Left cardiac atrium (tissue), 4 donors: Measurements from ENCODE around the gene CLN3. TPM values are rescaled to one million over a fixed set of nuclear protein-coding genes. Genes with fewer than 3 reads are reported as not detected.
"Not testable (repeated sequence)": the region's sequence is repeated elsewhere in the genome, so short reads cannot be mapped to it uniquely, and the experiment has no call there.

Experiments used
- ATAC-seq, 2 donors: fragments of 200-7000 bp; cut with Tn5 transposase; one replicate each; pipeline ENCODE4 v1.9.1; 2020; ENCODE audit warnings: mild to moderate bottlenecking in 2 of 2, moderate library complexity in 2 of 2
- DNase-seq: peaks from one replicate; pipeline ENCODE4 v3.0.0-alpha.2; 2020
- intact Hi-C, 2 donors: fragments of 100-400 bp; cut with DNase I; formaldehyde crosslinking; loops; one replicate each; pipeline versions ENCODE4 v1.14.1 to v1.15.1; 2022 to 2023
- total RNA-seq, 2 donors: library from RNA; stranded (reverse); fragmentation: NEBNext Ultra II Directional; extraction: Animal tissue kit (Norgen Biotek cat#: 25700); gene quantifications; one replicate each; pipeline ENCODE4 v1.2.1, GENCODE V29; 2021
- donor health status: DM: no; HTN: yes; CAD: no.
- donor health status: DM: no; HTN: yes; CAD: no; lungs with severe emphysema.
- donor health status: DM: yes; HTN: yes; CAD: no.
- donor health status: Dilated cardiomyopathy.

Gene CLN3
- total RNA-seq, 2 donors from 2014 or later = 11.4 to 16.9 TPM

- DNase-seq (no peak), ATAC-seq (no peak)
- intact Hi-C loops = no loop called here
These were observed 29.6 kb upstream of the CLN3 start for GRCh38 chr16:28521436-28521835.

DNA sequence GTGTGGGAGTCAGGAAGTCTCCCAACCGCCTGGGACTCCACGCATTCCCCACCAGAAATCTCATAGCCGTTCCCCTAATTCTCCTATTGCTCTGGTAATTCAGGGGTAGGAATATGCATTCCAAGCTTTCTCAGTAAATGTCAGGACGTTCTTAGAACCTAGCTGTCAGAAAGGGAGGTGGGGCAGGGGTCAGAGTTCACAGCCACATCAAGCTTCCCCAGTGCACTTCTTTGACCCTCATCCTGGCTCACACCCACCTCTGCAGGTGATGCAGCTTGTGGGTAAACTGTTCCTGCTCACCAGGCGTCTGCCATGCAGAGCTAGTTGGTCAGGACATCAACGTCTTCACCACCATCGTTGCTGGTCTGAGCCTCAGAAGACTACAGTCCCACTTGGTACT is 28.8 kb upstream of the CLN3 start:
- ATAC-seq = no peak
- intact Hi-C loops = no loop called here
- DNase-seq = no peak

DNA sequence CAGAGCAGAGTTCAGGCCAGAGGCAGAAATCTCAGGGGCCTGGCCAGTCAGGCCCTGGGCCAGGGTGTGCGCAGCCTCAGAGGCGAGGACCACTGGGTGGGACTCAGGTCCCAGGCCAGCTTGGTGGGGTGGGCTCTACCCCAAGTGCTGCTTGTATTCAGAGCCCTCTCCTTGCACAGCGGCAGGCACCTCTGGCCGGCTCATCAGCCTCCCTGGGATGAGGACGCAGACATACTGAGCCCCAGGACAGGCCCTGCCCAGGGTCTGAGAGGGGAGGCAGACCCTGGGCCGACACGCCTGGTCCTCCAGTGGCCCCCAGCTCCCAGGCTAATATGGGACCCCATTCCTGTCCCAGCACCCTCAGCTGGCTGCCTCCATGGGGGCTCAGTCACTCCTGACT is 22.4 kb upstream of the CLN3 start:
- no peak for DNase-seq
- intact Hi-C loops = no loop called here
- no peak for ATAC-seq

- DNase-seq (no peak), ATAC-seq (no peak)
- intact Hi-C loops = no loop called here
These were observed 21.8 kb upstream of the CLN3 start for GRCh38 chr16:28513484-28514181.

DNA sequence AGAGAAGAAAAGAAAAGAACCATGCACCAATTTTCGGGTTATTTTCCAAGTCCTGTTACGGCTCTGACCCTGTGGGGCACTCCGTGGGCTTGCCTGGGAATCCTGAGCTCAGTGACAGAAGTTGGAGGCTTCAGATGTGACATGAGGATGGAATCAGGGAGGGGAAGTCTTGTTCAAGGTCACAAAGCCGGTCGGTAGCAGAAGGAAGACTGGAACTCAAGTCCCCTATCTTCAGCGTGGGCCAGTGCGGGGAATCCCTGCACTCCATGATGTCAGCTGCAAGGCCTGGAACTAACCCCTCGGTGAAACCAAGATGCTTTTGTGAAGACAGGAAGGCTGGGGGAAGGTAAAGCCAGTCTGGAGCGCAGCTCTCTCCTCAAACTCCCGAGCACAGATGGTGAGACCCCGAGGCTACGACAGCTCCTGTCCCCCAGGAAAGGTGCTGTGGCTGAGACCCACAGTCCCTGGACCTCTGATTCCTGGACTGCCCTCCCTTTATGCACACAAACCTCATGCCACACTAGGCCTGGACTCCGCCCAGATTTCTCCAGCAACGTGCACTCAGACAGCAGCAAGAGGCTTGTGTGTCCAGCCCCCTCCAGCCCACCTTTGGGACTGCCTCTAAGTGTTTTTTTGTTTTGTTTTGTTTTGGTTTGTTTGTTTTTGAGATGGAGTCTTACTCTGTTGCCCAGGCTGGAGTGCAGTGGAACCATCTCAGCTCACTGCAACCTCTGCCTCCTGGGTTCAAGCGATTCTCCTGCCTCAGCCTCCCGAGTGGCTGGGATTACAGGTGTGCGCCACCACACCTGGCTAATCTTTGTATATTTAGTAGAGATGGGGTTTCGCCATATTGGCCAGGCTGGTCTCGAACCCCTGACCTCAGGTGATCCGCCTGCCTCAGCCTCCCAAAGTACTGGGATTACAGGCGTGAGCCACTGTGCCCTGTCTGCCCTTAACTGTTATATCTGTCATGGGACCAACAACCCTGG is 20.2 kb upstream of the CLN3 start:
- intact Hi-C loops = no loop called here
- ATAC-seq = no peak
- no peak for DNase-seq

DNA sequence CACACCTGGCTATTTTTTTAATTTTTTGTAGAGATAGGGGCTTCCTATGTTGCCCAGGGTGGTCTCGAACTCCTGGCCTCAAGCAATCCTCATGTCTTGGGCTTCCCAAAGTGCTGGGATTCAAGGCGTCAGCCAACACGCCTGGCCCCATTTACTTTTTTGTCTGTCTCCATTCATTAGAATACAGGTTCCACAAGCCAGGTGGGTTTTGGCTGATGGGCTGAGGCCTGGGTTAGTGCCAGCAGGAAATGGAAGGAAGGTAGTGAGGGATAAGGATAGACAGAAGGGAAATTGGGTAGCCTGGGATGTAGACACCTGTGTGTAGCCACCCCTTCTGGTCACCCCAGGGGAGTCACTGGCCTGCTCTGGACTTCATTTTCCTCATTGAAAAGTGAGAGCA is 19.2 kb upstream of the CLN3 start:
- no peak for DNase-seq
- intact Hi-C loops = no loop called here
- ATAC-seq = no peak

DNA sequence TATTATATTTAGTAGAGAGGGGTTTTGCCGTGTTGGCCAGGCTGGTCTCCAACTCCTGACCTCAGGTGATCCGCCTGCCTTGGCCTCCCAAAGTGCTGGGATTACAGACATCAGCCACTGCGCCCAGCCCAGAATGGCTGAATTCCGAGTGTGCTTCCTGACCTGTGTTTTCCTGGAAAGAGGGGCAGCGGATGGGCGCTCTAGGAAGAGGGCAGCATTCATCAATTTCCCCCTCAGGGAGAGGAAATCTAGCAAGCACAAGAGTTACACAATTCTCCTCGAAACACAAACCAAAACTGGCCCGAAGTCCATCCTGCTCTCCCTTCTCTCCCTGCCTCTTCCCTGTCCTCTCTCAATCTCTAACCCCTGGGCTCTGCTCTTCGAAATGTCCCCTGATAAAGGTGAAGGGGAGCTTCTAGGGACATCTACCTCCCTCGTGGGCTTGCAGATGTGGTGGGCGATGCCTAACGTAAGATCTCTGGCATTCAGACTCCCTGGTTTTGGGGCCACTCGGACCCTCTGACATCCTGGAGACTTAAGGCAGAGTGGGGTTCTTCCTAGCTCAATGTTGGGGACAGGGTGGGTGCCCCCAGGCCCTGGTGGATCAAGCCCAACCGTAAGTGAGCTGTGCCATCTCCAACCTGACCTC is 13.7 kb upstream of the CLN3 start:
- ATAC-seq (peak in 1 of 2 donors; percentile 79), DNase-seq (no peak)
- intact Hi-C loops = no loop called here

DNA sequence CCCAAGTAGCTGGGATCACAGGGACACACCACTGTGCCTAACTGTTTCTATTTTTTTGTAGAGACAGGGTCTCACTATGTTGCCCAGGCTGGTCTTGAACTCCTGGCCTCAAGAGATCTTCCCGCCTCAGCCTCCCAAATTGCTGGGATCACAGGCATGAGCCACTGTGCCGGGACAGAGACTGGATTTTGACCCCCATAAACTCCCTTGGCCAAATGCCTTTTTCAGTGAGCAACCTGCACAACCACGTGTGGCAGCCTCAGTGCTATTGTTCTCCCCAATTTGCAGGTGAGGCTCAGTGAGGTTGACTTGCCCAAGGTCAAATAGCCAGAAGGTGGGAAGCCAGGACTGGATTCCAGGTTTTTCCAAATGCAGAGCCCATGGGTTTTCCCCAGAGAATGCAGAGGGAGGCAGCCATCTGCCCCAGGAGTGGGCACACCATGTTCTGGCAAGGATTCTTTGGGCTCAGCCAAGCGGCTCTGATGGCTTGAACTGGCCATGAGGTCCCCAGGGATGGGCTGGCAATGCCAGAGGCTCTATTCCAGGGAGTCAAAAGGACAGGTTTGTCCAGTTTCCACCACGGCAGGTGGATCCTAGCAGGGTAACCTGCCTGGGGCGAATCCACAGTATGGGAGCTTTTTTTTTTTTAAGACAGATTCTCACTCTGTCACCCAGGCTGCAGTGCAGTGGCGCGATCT is 13.0 kb upstream of the CLN3 start:
- intact Hi-C loops = loop anchor here in 1 of 2 donors (5.0 kb wide), 1 partner anchor 37 kb away; no protein-coding TSS in a partner anchor
- ATAC-seq = peak in 1 of 2 donors; percentile 60
- DNase-seq = no peak

GRCh38 chr16:28503470-28504259 is 11.8 kb upstream of the CLN3 start:
- DNase-seq = no peak
- intact Hi-C loops = loop anchor here in 1 of 2 donors (5.0 kb wide), 1 partner anchor 39 kb away; no protein-coding TSS in a partner anchor
- no peak for ATAC-seq

DNA sequence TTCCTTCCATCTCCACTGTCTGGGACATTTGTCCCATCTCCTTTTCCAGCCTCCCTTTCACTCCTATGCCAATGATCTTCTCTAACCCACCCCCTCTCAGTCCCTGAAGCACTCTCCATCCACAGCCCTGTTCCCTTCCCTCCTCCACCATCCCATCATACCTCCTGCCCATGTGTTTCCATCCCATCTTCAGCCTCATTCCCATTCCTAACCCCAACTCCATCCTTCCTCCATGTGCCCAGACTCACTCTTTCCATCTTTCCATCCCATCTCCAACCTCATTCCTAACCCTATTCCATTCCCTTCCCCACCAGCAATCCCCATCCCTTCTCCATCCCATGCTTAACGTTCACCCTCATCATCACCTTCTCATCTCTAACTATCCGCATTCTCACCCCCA is 10.4 kb upstream of the CLN3 start:
- ATAC-seq (no peak), DNase-seq (no peak)
- intact Hi-C loops = loop anchor here in 1 of 2 donors (5.0 kb wide), 1 partner anchor 40 kb away; no protein-coding TSS in a partner anchor

DNA sequence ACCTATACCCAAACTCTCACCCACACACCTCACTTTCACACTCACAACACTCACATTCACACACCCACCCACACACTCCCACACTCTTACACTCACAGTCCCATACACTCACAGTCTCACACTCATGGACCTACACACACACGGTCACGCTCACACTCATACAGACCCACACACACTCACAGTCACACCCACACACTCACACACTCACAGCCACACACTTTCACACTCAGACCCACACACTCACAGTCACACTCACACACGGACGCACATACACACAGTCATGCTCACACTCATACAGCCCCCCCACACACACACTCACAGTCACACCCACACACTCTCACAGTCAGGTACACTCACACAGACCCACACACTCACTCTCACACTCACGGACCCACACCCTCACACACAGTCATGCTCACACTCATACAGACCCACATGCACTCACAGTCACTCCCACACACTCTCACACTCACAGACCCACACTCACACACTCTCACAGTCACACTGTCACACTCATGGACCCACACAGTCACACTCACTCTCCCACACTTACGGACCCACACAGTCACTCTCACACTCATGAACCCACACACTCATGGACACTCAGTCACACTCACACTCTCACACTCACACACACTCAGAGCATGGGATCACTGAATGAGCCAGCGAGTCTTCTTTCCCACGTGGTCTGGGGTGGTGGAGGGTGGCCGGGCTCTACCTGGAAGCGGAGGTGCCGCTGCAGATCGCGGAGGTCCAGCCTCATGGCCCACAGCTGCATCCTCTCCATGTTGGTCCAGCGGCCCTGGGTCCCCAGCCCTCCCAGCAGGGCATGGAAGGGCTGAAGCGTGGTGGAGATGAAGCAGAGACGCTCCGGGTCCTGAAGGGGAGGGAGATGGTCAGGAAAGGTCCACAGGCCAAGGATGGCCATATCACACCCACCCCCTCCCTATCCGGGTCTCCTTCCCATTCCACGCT is 9.7 kb upstream of the CLN3 start:
- intact Hi-C loops = loop anchor here in 1 of 2 donors (5.0 kb wide), 1 partner anchor 41 kb away; no protein-coding TSS in a partner anchor
- ATAC-seq (no peak), DNase-seq (no peak)

GRCh38 chr16:28500476-28501180 is 8.8 kb upstream of the CLN3 start:
- intact Hi-C loops = loop anchor here in 1 of 2 donors (5.0 kb wide), 1 partner anchor 42 kb away; no protein-coding TSS in a partner anchor
- not testable (repeated sequence) for ATAC-seq, DNase-seq

GRCh38 chr16:28499854-28500253 is 8.0 kb upstream of the CLN3 start:
- intact Hi-C loops = loop anchor here in 1 of 2 donors (5.0 kb wide), 1 partner anchor 42 kb away; no protein-coding TSS in a partner anchor
- ATAC-seq = no peak
- DNase-seq = no peak

GRCh38 chr16:28498666-28499381 is 7.0 kb upstream of the CLN3 start:
- intact Hi-C loops = no loop called here
- ATAC-seq = no peak
- DNase-seq = no peak

- DNase-seq (no peak), ATAC-seq (no peak)
- intact Hi-C loops = no loop called here
These were observed 6.2 kb upstream of the CLN3 start for GRCh38 chr16:28497861-28498599.
